ENCODE measurements around the gene TLL1. TPM values are rescaled to one million over a fixed set of nuclear protein-coding genes. Genes with fewer than 3 reads are reported as not detected.
A peak's percentile ranks its signal among the peaks of the same experiment; 100 is the strongest.

TLL1 gene
- total and polyA plus RNA-seq, 2 experiments from 2014 or later: 0.18 to 2.4 TPM

DNA sequence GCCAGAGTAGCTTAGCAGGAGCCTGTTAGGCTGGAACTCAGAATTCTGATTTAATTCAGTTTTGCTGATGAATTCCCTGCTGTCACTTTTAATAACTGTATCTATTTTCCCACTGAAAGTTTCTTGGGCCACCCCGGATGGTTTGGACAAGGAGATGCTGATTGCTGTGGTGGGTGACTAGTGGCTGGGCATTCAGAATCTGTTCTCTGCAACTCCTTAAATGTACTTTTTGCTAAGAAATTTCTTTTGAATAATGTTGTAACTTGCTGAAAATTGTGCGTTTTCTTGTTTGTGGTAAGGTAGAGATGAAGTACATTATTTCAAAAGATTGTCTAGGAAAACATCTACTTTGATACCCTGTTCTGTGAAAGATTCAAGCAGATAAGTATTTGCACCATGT lies 2.4 kb downstream of the TLL1 start:
- no peak for TF ChIP-seq JUNB (IDR thresholded peaks at IDR 0.05; ENCODE audit: unreplicated experiment)
- TF ChIP-seq CREB1 (CRISPR knock-in tag; IDR thresholded peaks at IDR 0.05; ENCODE audit: low read depth): no peak
- no peak for TF ChIP-seq STAT1 (IDR thresholded peaks at IDR 0.05; ENCODE audit: unreplicated experiment)
- TF ChIP-seq POLR2AphosphoS5 (IDR thresholded peaks at IDR 0.05; ENCODE audit: low read depth): no peak
- Histone ChIP-seq H3K4me1 (ENCODE audit: insufficient read depth) (peaks cover 29% of the 10 kb centered on the region), H3K4me3 (no peak overlapping the region; the same call in 1 of the 2 replicates), H3F3A (replicated peaks; ENCODE audit: low read depth) (no peaks in the 10 kb centered on the region), H3K79me2 (replicated peaks; ENCODE audit: insufficient read depth) (no peaks in the 10 kb centered on the region), H3K27me3 (ENCODE audit: insufficient read depth) (peaks cover 59% of the 10 kb centered on the region), H3K36me3 (ENCODE audit: insufficient read depth) (no peaks in the 10 kb centered on the region), H3K4me2 (peak overlapping the region; percentile 96), H3K9me2 (ENCODE audit: insufficient read depth) (no peaks in the 10 kb centered on the region), H4K20me1 (replicated peaks; ENCODE audit: insufficient read depth) (no peaks in the 10 kb centered on the region), H2AFZ (no peak overlapping the region), H3K27ac (ENCODE audit: low read depth) (no peak overlapping the region)
- H3K9me3 Mint-ChIP-seq: no peaks in the 10 kb centered on the region
- no peak overlapping the region for H3K27ac Mint-ChIP-seq
- H3K36me3 Mint-ChIP-seq (ENCODE audit: low read depth): no peaks in the 10 kb centered on the region
- peak overlapping the region; percentile 82; the same call in 2 of the 3 replicates for H3K4me3 Mint-ChIP-seq
- DNase-seq (ENCODE audit: low spot score) (no peak), ATAC-seq (no peak)
- H3K27me3 Mint-ChIP-seq (ENCODE audit: insufficient read depth, low read depth, poor library complexity): peaks cover 45% of the 10 kb centered on the region
- peaks cover 18% of the 10 kb centered on the region; the same call in 2 of the 3 replicates for H3K4me1 Mint-ChIP-seq

GRCh38 chr4:165877286-165877685 lies 4.2 kb downstream of the TLL1 start:
- no peak for ATAC-seq
- Mint-ChIP-seq H3K27ac (no peak overlapping the region), H3K9me3 (no peaks in the 10 kb centered on the region), H3K4me3 (no peak overlapping the region), H3K36me3 (ENCODE audit: low read depth) (no peaks in the 10 kb centered on the region), H3K27me3 (ENCODE audit: insufficient read depth, low read depth, poor library complexity) (peaks cover 39% of the 10 kb centered on the region), H3K4me1 (peaks cover 20% of the 10 kb centered on the region)
- Histone ChIP-seq H3K4me1 (ENCODE audit: insufficient read depth) (peaks cover 21% of the 10 kb centered on the region), H4K20me1 (replicated peaks; ENCODE audit: insufficient read depth) (no peaks in the 10 kb centered on the region), H3K79me2 (replicated peaks; ENCODE audit: insufficient read depth) (no peaks in the 10 kb centered on the region), H3K9me2 (ENCODE audit: insufficient read depth) (no peaks in the 10 kb centered on the region), H3K36me3 (ENCODE audit: insufficient read depth) (no peaks in the 10 kb centered on the region), H3K27me3 (ENCODE audit: insufficient read depth) (peaks cover 44% of the 10 kb centered on the region), H3K27ac (ENCODE audit: low read depth) (no peak overlapping the region), H3K4me2 (no peak overlapping the region), H2AFZ (no peak overlapping the region), H3K4me3 (no peak overlapping the region), H3F3A (replicated peaks; ENCODE audit: low read depth) (no peaks in the 10 kb centered on the region)
- DNase-seq (ENCODE audit: low spot score): no peak
- TF ChIP-seq, protein P1, sequence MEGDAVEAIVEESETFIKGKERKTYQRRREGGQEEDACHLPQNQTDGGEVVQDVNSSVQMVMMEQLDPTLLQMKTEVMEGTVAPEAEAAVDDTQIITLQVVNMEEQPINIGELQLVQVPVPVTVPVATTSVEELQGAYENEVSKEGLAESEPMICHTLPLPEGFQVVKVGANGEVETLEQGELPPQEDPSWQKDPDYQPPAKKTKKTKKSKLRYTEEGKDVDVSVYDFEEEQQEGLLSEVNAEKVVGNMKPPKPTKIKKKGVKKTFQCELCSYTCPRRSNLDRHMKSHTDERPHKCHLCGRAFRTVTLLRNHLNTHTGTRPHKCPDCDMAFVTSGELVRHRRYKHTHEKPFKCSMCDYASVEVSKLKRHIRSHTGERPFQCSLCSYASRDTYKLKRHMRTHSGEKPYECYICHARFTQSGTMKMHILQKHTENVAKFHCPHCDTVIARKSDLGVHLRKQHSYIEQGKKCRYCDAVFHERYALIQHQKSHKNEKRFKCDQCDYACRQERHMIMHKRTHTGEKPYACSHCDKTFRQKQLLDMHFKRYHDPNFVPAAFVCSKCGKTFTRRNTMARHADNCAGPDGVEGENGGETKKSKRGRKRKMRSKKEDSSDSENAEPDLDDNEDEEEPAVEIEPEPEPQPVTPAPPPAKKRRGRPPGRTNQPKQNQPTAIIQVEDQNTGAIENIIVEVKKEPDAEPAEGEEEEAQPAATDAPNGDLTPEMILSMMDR (conservative IDR thresholded peaks at IDR 0.05; ENCODE audit: low read depth in 2 of 2): no peak
- no peak for TF ChIP-seq ETS1 (IDR thresholded peaks at IDR 0.05)
- TF ChIP-seq POLR2AphosphoS5 (IDR thresholded peaks at IDR 0.05; ENCODE audit: low read depth): no peak
- no peak for TF ChIP-seq ZNF114 (CRISPR knock-in tag; IDR thresholded peaks at IDR 0.05)
- TF ChIP-seq, protein P2, sequence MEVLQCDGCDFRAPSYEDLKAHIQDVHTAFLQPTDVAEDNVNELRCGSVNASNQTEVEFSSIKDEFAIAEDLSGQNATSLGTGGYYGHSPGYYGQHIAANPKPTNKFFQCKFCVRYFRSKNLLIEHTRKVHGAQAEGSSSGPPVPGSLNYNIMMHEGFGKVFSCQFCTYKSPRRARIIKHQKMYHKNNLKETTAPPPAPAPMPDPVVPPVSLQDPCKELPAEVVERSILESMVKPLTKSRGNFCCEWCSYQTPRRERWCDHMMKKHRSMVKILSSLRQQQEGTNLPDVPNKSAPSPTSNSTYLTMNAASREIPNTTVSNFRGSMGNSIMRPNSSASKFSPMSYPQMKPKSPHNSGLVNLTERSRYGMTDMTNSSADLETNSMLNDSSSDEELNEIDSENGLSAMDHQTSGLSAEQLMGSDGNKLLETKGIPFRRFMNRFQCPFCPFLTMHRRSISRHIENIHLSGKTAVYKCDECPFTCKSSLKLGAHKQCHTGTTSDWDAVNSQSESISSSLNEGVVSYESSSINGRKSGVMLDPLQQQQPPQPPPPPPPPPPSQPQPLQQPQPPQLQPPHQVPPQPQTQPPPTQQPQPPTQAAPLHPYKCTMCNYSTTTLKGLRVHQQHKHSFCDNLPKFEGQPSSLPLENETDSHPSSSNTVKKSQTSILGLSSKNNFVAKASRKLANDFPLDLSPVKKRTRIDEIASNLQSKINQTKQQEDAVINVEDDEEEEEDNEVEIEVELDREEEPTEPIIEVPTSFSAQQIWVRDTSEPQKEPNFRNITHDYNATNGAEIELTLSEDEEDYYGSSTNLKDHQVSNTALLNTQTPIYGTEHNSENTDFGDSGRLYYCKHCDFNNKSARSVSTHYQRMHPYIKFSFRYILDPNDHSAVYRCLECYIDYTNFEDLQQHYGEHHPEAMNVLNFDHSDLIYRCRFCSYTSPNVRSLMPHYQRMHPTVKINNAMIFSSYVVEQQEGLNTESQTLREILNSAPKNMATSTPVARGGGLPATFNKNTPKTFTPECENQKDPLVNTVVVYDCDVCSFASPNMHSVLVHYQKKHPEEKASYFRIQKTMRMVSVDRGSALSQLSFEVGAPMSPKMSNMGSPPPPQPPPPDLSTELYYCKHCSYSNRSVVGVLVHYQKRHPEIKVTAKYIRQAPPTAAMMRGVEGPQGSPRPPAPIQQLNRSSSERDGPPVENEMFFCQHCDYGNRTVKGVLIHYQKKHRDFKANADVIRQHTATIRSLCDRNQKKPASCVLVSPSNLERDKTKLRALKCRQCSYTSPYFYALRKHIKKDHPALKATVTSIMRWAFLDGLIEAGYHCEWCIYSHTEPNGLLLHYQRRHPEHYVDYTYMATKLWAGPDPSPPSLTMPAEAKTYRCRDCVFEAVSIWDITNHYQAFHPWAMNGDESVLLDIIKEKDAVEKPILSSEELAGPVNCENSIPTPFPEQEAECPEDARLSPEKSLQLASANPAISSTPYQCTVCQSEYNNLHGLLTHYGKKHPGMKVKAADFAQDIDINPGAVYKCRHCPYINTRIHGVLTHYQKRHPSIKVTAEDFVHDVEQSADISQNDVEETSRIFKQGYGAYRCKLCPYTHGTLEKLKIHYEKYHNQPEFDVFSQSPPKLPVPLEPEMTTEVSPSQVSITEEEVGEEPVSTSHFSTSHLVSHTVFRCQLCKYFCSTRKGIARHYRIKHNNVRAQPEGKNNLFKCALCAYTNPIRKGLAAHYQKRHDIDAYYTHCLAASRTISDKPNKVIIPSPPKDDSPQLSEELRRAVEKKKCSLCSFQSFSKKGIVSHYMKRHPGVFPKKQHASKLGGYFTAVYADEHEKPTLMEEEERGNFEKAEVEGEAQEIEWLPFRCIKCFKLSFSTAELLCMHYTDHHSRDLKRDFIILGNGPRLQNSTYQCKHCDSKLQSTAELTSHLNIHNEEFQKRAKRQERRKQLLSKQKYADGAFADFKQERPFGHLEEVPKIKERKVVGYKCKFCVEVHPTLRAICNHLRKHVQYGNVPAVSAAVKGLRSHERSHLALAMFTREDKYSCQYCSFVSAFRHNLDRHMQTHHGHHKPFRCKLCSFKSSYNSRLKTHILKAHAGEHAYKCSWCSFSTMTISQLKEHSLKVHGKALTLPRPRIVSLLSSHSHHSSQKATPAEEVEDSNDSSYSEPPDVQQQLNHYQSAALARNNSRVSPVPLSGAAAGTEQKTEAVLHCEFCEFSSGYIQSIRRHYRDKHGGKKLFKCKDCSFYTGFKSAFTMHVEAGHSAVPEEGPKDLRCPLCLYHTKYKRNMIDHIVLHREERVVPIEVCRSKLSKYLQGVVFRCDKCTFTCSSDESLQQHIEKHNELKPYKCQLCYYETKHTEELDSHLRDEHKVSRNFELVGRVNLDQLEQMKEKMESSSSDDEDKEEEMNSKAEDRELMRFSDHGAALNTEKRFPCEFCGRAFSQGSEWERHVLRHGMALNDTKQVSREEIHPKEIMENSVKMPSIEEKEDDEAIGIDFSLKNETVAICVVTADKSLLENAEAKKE (CRISPR knock-in tag; IDR thresholded peaks at IDR 0.05): no peak
- TF ChIP-seq, protein P3, sequence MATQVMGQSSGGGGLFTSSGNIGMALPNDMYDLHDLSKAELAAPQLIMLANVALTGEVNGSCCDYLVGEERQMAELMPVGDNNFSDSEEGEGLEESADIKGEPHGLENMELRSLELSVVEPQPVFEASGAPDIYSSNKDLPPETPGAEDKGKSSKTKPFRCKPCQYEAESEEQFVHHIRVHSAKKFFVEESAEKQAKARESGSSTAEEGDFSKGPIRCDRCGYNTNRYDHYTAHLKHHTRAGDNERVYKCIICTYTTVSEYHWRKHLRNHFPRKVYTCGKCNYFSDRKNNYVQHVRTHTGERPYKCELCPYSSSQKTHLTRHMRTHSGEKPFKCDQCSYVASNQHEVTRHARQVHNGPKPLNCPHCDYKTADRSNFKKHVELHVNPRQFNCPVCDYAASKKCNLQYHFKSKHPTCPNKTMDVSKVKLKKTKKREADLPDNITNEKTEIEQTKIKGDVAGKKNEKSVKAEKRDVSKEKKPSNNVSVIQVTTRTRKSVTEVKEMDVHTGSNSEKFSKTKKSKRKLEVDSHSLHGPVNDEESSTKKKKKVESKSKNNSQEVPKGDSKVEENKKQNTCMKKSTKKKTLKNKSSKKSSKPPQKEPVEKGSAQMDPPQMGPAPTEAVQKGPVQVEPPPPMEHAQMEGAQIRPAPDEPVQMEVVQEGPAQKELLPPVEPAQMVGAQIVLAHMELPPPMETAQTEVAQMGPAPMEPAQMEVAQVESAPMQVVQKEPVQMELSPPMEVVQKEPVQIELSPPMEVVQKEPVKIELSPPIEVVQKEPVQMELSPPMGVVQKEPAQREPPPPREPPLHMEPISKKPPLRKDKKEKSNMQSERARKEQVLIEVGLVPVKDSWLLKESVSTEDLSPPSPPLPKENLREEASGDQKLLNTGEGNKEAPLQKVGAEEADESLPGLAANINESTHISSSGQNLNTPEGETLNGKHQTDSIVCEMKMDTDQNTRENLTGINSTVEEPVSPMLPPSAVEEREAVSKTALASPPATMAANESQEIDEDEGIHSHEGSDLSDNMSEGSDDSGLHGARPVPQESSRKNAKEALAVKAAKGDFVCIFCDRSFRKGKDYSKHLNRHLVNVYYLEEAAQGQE (IDR thresholded peaks at IDR 0.05; ENCODE audit: unreplicated experiment): no peak
- TF ChIP-seq NANOG (IDR thresholded peaks at IDR 0.05; ENCODE audit: borderline replicate concordance): no peak
- TF ChIP-seq JUNB (IDR thresholded peaks at IDR 0.05; ENCODE audit: unreplicated experiment): no peak

Measured in GM23338 (cell line).